ENCODE measurements around the gene XIST. TPM values are rescaled to one million over a fixed set of nuclear protein-coding genes. Genes with fewer than 3 reads are reported as not detected.

Gene XIST
- total RNA-seq, 1 experiment from 2014 or later, result 1.4 TPM

- H3K27ac Mint-ChIP-seq, result no peak overlapping the region
- Histone ChIP-seq H3K23me2 (ENCODE audit: insufficient read length, low read depth, low read length, poor library complexity, severe bottlenecking) (no peaks in the 10 kb centered on the region), H3K4me1 (ENCODE audit: insufficient read depth, low read length) (no peaks in the 10 kb centered on the region), H2BK120ac (ENCODE audit: low read depth, low read length, poor library complexity, severe bottlenecking) (no peak overlapping the region), H2BK15ac (ENCODE audit: low read depth, low read length) (no peak overlapping the region), H2AK5ac (ENCODE audit: insufficient read length, low read length) (no peak overlapping the region), H3K27me3 (ENCODE audit: insufficient read depth, low read length) (no peaks in the 10 kb centered on the region), H3K9ac (ENCODE audit: extremely low read depth, insufficient read length, low read length) (no peak overlapping the region), H2BK5ac (ENCODE audit: insufficient read length, low read length) (no peak overlapping the region), H3K56ac (ENCODE audit: insufficient read length, low read depth, low read length) (no peak overlapping the region), H3K18ac (ENCODE audit: insufficient read length, low read depth, low read length) (no peak overlapping the region), H4K5ac (ENCODE audit: insufficient read length, low read depth, low read length) (no peak overlapping the region), H4K20me1 (ENCODE audit: control insufficient read depth, insufficient read depth, insufficient read length) (no peaks in the 10 kb centered on the region), H4K8ac (replicated peaks; ENCODE audit: insufficient read length, low read depth, low read length) (no peak overlapping the region), H3K9me3 (ENCODE audit: control insufficient read depth, low read depth, low read length) (no peaks in the 10 kb centered on the region), H4K91ac (ENCODE audit: insufficient read length, low read depth, low read length) (no peak overlapping the region), H2AFZ (ENCODE audit: low read length) (no peak overlapping the region), H3K27ac (ENCODE audit: insufficient read length, low read depth, low read length) (no peak overlapping the region), H3K79me1 (ENCODE audit: insufficient read depth, low read depth, low read length, poor library complexity, severe bottlenecking) (no peaks in the 10 kb centered on the region), H3K79me2 (ENCODE audit: insufficient read depth, low read length) (no peaks in the 10 kb centered on the region), H3K4ac (ENCODE audit: low read depth, low read length) (no peak overlapping the region), H2BK12ac (ENCODE audit: insufficient read length, low read depth, low read length) (no peak overlapping the region), H3K4me2 (ENCODE audit: insufficient read depth, insufficient read length, low read length) (no peak overlapping the region), H3K23ac (ENCODE audit: insufficient read length, low read depth, low read length) (no peak overlapping the region), H3T11ph (ENCODE audit: low read length) (no peak overlapping the region), H3K14ac (ENCODE audit: insufficient read depth, low read length) (no peak overlapping the region), H2BK20ac (ENCODE audit: low read depth, low read length, poor library complexity, severe bottlenecking) (no peak overlapping the region)
- WGBS (ENCODE audit: extremely low coverage, insufficient read length, low lambda C conversion rate), result no CpG with 5 or more reads among the region's 4 CpGs
- no peaks in the 10 kb centered on the region for H3K36me3 Mint-ChIP-seq (ENCODE audit: insufficient read depth in 1 of 3, low read depth in 3 of 3)
- no peaks in the 10 kb centered on the region; the same call in 1 of the 2 replicates for H3K27me3 Mint-ChIP-seq (ENCODE audit: low read depth)
- DNase-seq, result no peak
- H3K4me3 Mint-ChIP-seq, result no peak overlapping the region
- H3K4me1 Mint-ChIP-seq, result no peaks in the 10 kb centered on the region
- no peaks in the 10 kb centered on the region for H3K9me3 Mint-ChIP-seq
- TF ChIP-seq, protein P1, sequence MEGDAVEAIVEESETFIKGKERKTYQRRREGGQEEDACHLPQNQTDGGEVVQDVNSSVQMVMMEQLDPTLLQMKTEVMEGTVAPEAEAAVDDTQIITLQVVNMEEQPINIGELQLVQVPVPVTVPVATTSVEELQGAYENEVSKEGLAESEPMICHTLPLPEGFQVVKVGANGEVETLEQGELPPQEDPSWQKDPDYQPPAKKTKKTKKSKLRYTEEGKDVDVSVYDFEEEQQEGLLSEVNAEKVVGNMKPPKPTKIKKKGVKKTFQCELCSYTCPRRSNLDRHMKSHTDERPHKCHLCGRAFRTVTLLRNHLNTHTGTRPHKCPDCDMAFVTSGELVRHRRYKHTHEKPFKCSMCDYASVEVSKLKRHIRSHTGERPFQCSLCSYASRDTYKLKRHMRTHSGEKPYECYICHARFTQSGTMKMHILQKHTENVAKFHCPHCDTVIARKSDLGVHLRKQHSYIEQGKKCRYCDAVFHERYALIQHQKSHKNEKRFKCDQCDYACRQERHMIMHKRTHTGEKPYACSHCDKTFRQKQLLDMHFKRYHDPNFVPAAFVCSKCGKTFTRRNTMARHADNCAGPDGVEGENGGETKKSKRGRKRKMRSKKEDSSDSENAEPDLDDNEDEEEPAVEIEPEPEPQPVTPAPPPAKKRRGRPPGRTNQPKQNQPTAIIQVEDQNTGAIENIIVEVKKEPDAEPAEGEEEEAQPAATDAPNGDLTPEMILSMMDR (conservative IDR thresholded peaks at IDR 0.05), result no peak
Observed at GRCh38 chrX:73832319-73832718, 20.2 kb downstream of the XIST start.
